ENCODE results near the gene PALD1. TPM values are rescaled to one million over a fixed set of nuclear protein-coding genes. Genes with fewer than 3 reads are reported as not detected.

PALD1 gene
- total RNA-seq, 1 experiment from 2014 or later: 33.1 TPM

GRCh38 chr10:70466951-70467350 lies 11.6 kb upstream of the PALD1 start (continued):
- TF ChIP-seq CBX3 (IDR thresholded peaks at IDR 0.05; ENCODE audit: low read depth): no peak
- no peak for TF ChIP-seq TCF7L2 (IDR thresholded peaks at IDR 0.05; ENCODE audit: borderline replicate concordance, extremely low read depth, insufficient read depth, insufficient read length)
- TF ChIP-seq EGR1 (IDR thresholded peaks at IDR 0.05; ENCODE audit: low read depth): no peak

- Histone ChIP-seq H3K27ac (ENCODE audit: low read depth, low read length) (no peak overlapping the region), H3K4me3 (replicated peaks in 1 of 2; ENCODE audit: low read depth in 1 of 2, low read length in 2 of 2) (no peak overlapping the region), H3K9me2 (ENCODE audit: insufficient read depth) (no peaks in the 10 kb centered on the region), H3K4me1 (ENCODE audit: control insufficient read depth in 1 of 2, insufficient read depth in 2 of 2, low read length in 2 of 2) (peaks cover 19 to 45% of the 10 kb centered on the region in 2 experiments), H3K9ac (ENCODE audit: low read length) (no peak overlapping the region), H3K9me3 (ENCODE audit: control insufficient read depth in 1 of 2, insufficient read depth in 1 of 2, low read depth in 1 of 2, low read length in 2 of 2) (no peaks in the 10 kb centered on the region), H3K4me2 (ENCODE audit: low read length) (no peak overlapping the region), H3K79me2 (ENCODE audit: insufficient read depth, low read length) (no peaks in the 10 kb centered on the region), H4K20me1 (ENCODE audit: insufficient read depth) (no peaks in the 10 kb centered on the region), H3K27me3 (ENCODE audit: insufficient read depth, low read length) (no peaks in the 10 kb centered on the region), H3K36me3 (ENCODE audit: control insufficient read depth in 1 of 2, insufficient read depth in 2 of 2, low read length in 2 of 2) (no peaks in the 10 kb centered on the region), H2AFZ (ENCODE audit: low read depth, low read length, poor library complexity, severe bottlenecking) (no peak overlapping the region)
- ChIA-PET CTCF (no interaction called here), RAD21 (ENCODE audit: low non-redundant PET in 1 of 2, low total read pairs in 2 of 2, uncharacterized antibody in 2 of 2, unreplicated experiment in 2 of 2) (no interaction called here), POLR2A (no interaction called here)
- intact Hi-C loops (cut with micrococcal nuclease): no loop called here
- BruUV-seq (replicated peaks): no TSS peak
- ATAC-seq: no peak
- DNase-seq (ENCODE audit: low read depth, low spot score): no peak
- no peak for TF ChIP-seq CEBPB (IDR thresholded peaks at IDR 0.05; ENCODE audit: low read depth)
- TF ChIP-seq, protein P1, sequence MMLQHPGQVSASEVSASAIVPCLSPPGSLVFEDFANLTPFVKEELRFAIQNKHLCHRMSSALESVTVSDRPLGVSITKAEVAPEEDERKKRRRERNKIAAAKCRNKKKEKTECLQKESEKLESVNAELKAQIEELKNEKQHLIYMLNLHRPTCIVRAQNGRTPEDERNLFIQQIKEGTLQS (IDR thresholded peaks at IDR 0.05): no peak
- TF ChIP-seq SP1 (IDR thresholded peaks at IDR 0.05; ENCODE audit: low read depth): no peak
- TF ChIP-seq, protein P2, sequence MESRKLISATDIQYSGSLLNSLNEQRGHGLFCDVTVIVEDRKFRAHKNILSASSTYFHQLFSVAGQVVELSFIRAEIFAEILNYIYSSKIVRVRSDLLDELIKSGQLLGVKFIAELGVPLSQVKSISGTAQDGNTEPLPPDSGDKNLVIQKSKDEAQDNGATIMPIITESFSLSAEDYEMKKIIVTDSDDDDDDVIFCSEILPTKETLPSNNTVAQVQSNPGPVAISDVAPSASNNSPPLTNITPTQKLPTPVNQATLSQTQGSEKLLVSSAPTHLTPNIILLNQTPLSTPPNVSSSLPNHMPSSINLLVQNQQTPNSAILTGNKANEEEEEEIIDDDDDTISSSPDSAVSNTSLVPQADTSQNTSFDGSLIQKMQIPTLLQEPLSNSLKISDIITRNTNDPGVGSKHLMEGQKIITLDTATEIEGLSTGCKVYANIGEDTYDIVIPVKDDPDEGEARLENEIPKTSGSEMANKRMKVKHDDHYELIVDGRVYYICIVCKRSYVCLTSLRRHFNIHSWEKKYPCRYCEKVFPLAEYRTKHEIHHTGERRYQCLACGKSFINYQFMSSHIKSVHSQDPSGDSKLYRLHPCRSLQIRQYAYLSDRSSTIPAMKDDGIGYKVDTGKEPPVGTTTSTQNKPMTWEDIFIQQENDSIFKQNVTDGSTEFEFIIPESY (IDR thresholded peaks at IDR 0.05; ENCODE audit: extremely low read depth, insufficient replicate concordance, low read length): no peak
- TF ChIP-seq ELF1 (IDR thresholded peaks at IDR 0.05; ENCODE audit: borderline replicate concordance, low read depth): no peak
- no peak for TF ChIP-seq ZFX (IDR thresholded peaks at IDR 0.05)
- no peak for TF ChIP-seq POLR2A (IDR thresholded peaks at IDR 0.05; ENCODE audit: borderline replicate concordance, extremely low read depth, insufficient read depth, insufficient read length)
- TF ChIP-seq TCF7L2 (IDR thresholded peaks at IDR 0.05; ENCODE audit: borderline replicate concordance, extremely low read depth, insufficient read depth, insufficient read length): no peak
- no peak for TF ChIP-seq ZNF274 (IDR thresholded peaks at IDR 0.05; ENCODE audit: low read depth, low read length)
- no peak for TF ChIP-seq EZH2phosphoT487 (IDR thresholded peaks at IDR 0.05; ENCODE audit: borderline replicate concordance)
- TF ChIP-seq JUND (IDR thresholded peaks at IDR 0.05): no peak
- no peak for TF ChIP-seq EGR1 (IDR thresholded peaks at IDR 0.05; ENCODE audit: low read depth)
- TF ChIP-seq MAX (IDR thresholded peaks at IDR 0.05): no peak
Observed at GRCh38 chr10:70472799-70473454, 5.6 kb upstream of the PALD1 start.

All from HCT116 (cell line).